HCT116 (cell line): ENCODE data around the gene MYCBP2. TPM values are rescaled to one million over a fixed set of nuclear protein-coding genes. Genes with fewer than 3 reads are reported as not detected.

Experiments used
- ATAC-seq: fragments of 200-7000 bp; cut with Tn5 transposase; 2 replicates; pipeline ENCODE4 v1.9.1; 2020; ENCODE audit warnings: mild to moderate bottlenecking, moderate library complexity
- BruUV-seq: library from RNA; stranded (reverse); fragments of 400-500 nt; replicated peaks from 2 replicates; lab custom pipeline; 2021; lab: Mats Ljungman, UMichigan
- CTCF ChIA-PET: fragments of 300-600 bp; sonication (Branson Sonifier 250); formaldehyde crosslinking; loops from one replicate; lab custom pipeline; 2021; ENCODE audit warnings: antibody characterized with exemption; lab: Charles Lee
- POLR2A ChIA-PET: fragments of 300-600, 350-600 bp; sonication (Branson Sonifier 250); formaldehyde crosslinking; loops from one replicate; lab custom pipeline; 2021; ENCODE audit warnings: antibody characterized with exemption; lab: Charles Lee
- RAD21 ChIA-PET, 2 experiments: fragments of 300-600 bp; sonication (Branson Sonifier 250); formaldehyde crosslinking; loops; one replicate each; lab custom pipeline; 2023; ENCODE audit warnings: low total read pairs in 2 of 2; ENCODE audit not compliant: uncharacterized antibody in 2 of 2, unreplicated experiment in 2 of 2, low non-redundant PET in 1 of 2; lab: Charles Lee
- DNase-seq: peaks from one replicate; pipeline ENCODE4 v3.0.0-alpha.2; 2010; ENCODE audit warnings: low read depth, low spot score
- H2AFZ ChIP-seq: fragments of 200-600 bp; shearing (Covaris generic), sonication (generic); 2 replicates; pipeline ENCODE4 v1.6.1; 2017; ENCODE audit warnings: low read depth, mixed run types, mixed read lengths, antibody characterized with exemption, low read length; ENCODE audit not compliant: poor library complexity, severe bottlenecking
- H3K27ac ChIP-seq: 2 replicates; pipeline ENCODE4 v1.5.1; 2012; ENCODE audit warnings: low read depth, low read length
- H3K27me3 ChIP-seq: fragments of 200-600 bp; sonication (generic); 2 replicates; pipeline ENCODE4 v1.6.1; 2016; ENCODE audit warnings: mixed run types, low read length, mixed read lengths; ENCODE audit not compliant: insufficient read depth
- H3K36me3 ChIP-seq, 2 experiments: fragments of 200-500 bp in 1 of 2; fragments of 200-600 bp in 1 of 2; sonication (Bioruptor generic) in 1 of 2; sonication (generic) in 1 of 2; 2 replicates each; pipeline versions ENCODE4 v1.5.1 to v1.6.1; 2014 to 2016; ENCODE audit warnings: low read length in 2 of 2, inconsistent platforms in 1 of 2, mixed read lengths in 1 of 2, mixed run types in 1 of 2; ENCODE audit not compliant: insufficient read depth in 2 of 2, control insufficient read depth in 1 of 2
- H3K4me1 ChIP-seq, 2 experiments: fragments of 200-600 bp in 1 of 2; sonication (generic) in 1 of 2; 2 replicates each; pipeline versions ENCODE4 v1.5.1 to v1.6.1; 2012 to 2017; ENCODE audit warnings: low read length in 2 of 2, inconsistent platforms in 1 of 2, mild to moderate bottlenecking in 1 of 2, mixed read lengths in 1 of 2, mixed run types in 1 of 2, moderate library complexity in 1 of 2; ENCODE audit not compliant: insufficient read depth in 2 of 2, control insufficient read depth in 1 of 2
- H3K4me2 ChIP-seq: fragments of 200-600 bp; sonication (generic); 2 replicates; pipeline ENCODE4 v1.6.1; 2017; ENCODE audit warnings: mixed run types, low read length, mixed read lengths
- H3K4me3 ChIP-seq, 2 experiments: fragments of 200-600 bp in 1 of 2; sonication (generic) in 1 of 2; replicated peaks in 1 of 2; 2 replicates each; pipeline ENCODE4 v1.5.1; 2011 to 2016; ENCODE audit warnings: low read length in 2 of 2, control low read depth in 1 of 2, low read depth in 1 of 2, mild to moderate bottlenecking in 1 of 2, mixed read lengths in 1 of 2, mixed run types in 1 of 2
- H3K79me2 ChIP-seq: fragments of 200-600 bp; sonication (generic); 2 replicates; pipeline ENCODE4 v1.6.1; 2017; ENCODE audit warnings: mild to moderate bottlenecking, mixed run types, low read length, moderate library complexity, mixed read lengths; ENCODE audit not compliant: insufficient read depth
- H3K9ac ChIP-seq: fragments of 200-600 bp; sonication (generic); 2 replicates; pipeline ENCODE4 v1.6.1; 2016; ENCODE audit warnings: low read length, mixed read lengths
- H3K9me2 ChIP-seq: fragments of 200-600 bp; sonication (generic), shearing (Covaris generic); 2 replicates; pipeline ENCODE4 v1.6.1; 2017; ENCODE audit warnings: mixed run types, mild to moderate bottlenecking, moderate library complexity; ENCODE audit not compliant: insufficient read depth
- H3K9me3 ChIP-seq, 2 experiments: fragments of 200-500 bp in 1 of 2; fragments of 200-600 bp in 1 of 2; sonication (Bioruptor generic) in 1 of 2; sonication (generic) in 1 of 2; 2 replicates each; pipeline ENCODE4 v1.6.1; 2014 to 2017; ENCODE audit warnings: low read length in 2 of 2, mixed read lengths in 2 of 2, inconsistent platforms in 1 of 2, low read depth in 1 of 2, mild to moderate bottlenecking in 1 of 2, mixed run types in 1 of 2, moderate library complexity in 1 of 2; ENCODE audit not compliant: control insufficient read depth in 1 of 2, insufficient read depth in 1 of 2
- H4K20me1 ChIP-seq: fragments of 200-600 bp; sonication (generic), shearing (Covaris generic); 2 replicates; pipeline ENCODE4 v1.6.1; 2017; ENCODE audit warnings: mixed run types, mild to moderate bottlenecking, moderate library complexity; ENCODE audit not compliant: insufficient read depth
- CBX3 ChIP-seq: IDR thresholded peaks from 2 replicates; pipeline ENCODE4 v1.6.1; 2012; ENCODE audit warnings: low read depth
- CTCF ChIP-seq, 3 experiments: fragments of 200-600 bp in 1 of 3; sonication (generic) in 1 of 3; IDR thresholded peaks in 2 of 3; conservative IDR thresholded peaks in 1 of 3; 2 replicates each; pipeline ENCODE4 v1.5.1; 2012 to 2017; ENCODE audit warnings: low read depth in 2 of 3, low read length in 2 of 3, antibody characterized with exemption in 1 of 3, borderline replicate concordance in 1 of 3, control low read depth in 1 of 3, mild to moderate bottlenecking in 1 of 3, mixed read lengths in 1 of 3, mixed run types in 1 of 3, moderate library complexity in 1 of 3; ENCODE audit not compliant: insufficient read depth in 1 of 3
- EGR1 ChIP-seq: IDR thresholded peaks from 2 replicates; pipeline ENCODE4 v1.6.1; 2012; ENCODE audit warnings: low read depth
- ELF1 ChIP-seq: IDR thresholded peaks from 2 replicates; pipeline ENCODE4 v1.6.1; 2012; ENCODE audit warnings: low read depth, borderline replicate concordance
- EZH2phosphoT487 ChIP-seq: fragments of 200-600 bp; IDR thresholded peaks from 2 replicates; pipeline ENCODE4 v1.6.1; 2018; ENCODE audit warnings: antibody characterized with exemption, borderline replicate concordance
- FOSL1 ChIP-seq: IDR thresholded peaks from 2 replicates; pipeline ENCODE4 v1.6.1; 2012; ENCODE audit warnings: low read depth
- JUND ChIP-seq: IDR thresholded peaks from 2 replicates; pipeline ENCODE4 v1.6.1; 2012
- MAX ChIP-seq: IDR thresholded peaks from 2 replicates; pipeline ENCODE4 v1.6.1; 2012
- POLR2AphosphoS5 ChIP-seq: IDR thresholded peaks from 2 replicates; pipeline ENCODE4 v1.6.1; 2011; ENCODE audit warnings: mild to moderate bottlenecking, low read depth, low read length, moderate library complexity
- RAD21 ChIP-seq: IDR thresholded peaks from 2 replicates; pipeline ENCODE4 v1.6.1; 2012; ENCODE audit warnings: low read depth, mild to moderate bottlenecking
- REST ChIP-seq: IDR thresholded peaks from 2 replicates; pipeline ENCODE4 v1.6.1; 2012; ENCODE audit warnings: low read depth
- SIN3A ChIP-seq: IDR thresholded peaks from 2 replicates; pipeline ENCODE4 v1.6.1; 2012; ENCODE audit warnings: low read depth
- SP1 ChIP-seq: IDR thresholded peaks from 2 replicates; pipeline ENCODE4 v1.6.1; 2012; ENCODE audit warnings: low read depth
- SRF ChIP-seq: IDR thresholded peaks from 2 replicates; pipeline ENCODE4 v1.6.1; 2012; ENCODE audit warnings: low read depth
- TCF7L2 ChIP-seq: IDR thresholded peaks from 2 replicates; pipeline ENCODE4 v1.7.0; 2011; ENCODE audit warnings: borderline replicate concordance, inconsistent platforms; ENCODE audit not compliant: insufficient read depth, insufficient read length; ENCODE audit errors: extremely low read depth
- YY1 ChIP-seq: IDR thresholded peaks from 2 replicates; pipeline ENCODE4 v1.6.1; 2011; ENCODE audit warnings: low read length, low read depth, moderate library complexity, mild to moderate bottlenecking; ENCODE audit not compliant: insufficient replicate concordance; ENCODE audit errors: extremely low read depth
- ZBTB33 ChIP-seq: IDR thresholded peaks from 2 replicates; pipeline ENCODE4 v1.6.1; 2011; ENCODE audit warnings: mild to moderate bottlenecking, low read length, moderate library complexity; ENCODE audit not compliant: insufficient replicate concordance; ENCODE audit errors: extremely low read depth
- ZFX ChIP-seq: fragments of 450-650 bp; IDR thresholded peaks from 2 replicates; pipeline ENCODE4 v1.6.1; 2017
- intact Hi-C: fragments of 100-400 bp; cut with micrococcal nuclease; formaldehyde crosslinking; loops from 2 replicates; pipeline ENCODE4 v1.10.0; 2022
- total RNA-seq: library from RNA; stranded (reverse); gene quantifications from one replicate; pipeline ENCODE4 v1.2.1, GENCODE V29; 2021; ENCODE audit not compliant: unreplicated experiment

The MYCBP2 gene
- total RNA-seq, 1 experiment from 2014 or later, result 48.5 TPM

- Histone ChIP-seq H3K9me3 (no peaks in the 10 kb centered on the region), H3K36me3 (0 out of 4 replicates have a peak, but pooled peaks cover 0 to 2% of the 10 kb centered on the region in 2 experiments), H4K20me1 (no peaks in the 10 kb centered on the region), H3K9ac (no peak overlapping the region), H3K27me3 (no peaks in the 10 kb centered on the region), H3K4me1 (no peaks in the 10 kb centered on the region), H3K9me2 (no peaks in the 10 kb centered on the region), H3K79me2 (no peaks in the 10 kb centered on the region), H3K27ac (no peak overlapping the region), H2AFZ (no peak overlapping the region), H3K4me2 (no peak overlapping the region), H3K4me3 (no peak overlapping the region)
- CTCF ChIA-PET, result no interaction called here
- DNase-seq (no peak), ATAC-seq (no peak)
- POLR2A ChIA-PET, result no interaction called here
- no TSS peak for BruUV-seq
- no peak for TF ChIP-seq CTCF (IDR thresholded peaks at IDR 0.05 in 2 of 3, conservative IDR thresholded peaks at IDR 0.05 in 1 of 3; ENCODE audit: borderline replicate concordance in 1 of 3, insufficient read depth in 1 of 3, low read depth in 2 of 3, low read length in 2 of 3)
- TF ChIP-seq TCF7L2, result no peak
- TF ChIP-seq EZH2phosphoT487, result no peak
- TF ChIP-seq EGR1, result no peak
- TF ChIP-seq RAD21, result no peak
- TF ChIP-seq FOSL1, result no peak
- no peak for TF ChIP-seq SP1
- no peak for TF ChIP-seq REST
- TF ChIP-seq MAX, result no peak
- no peak for TF ChIP-seq ELF1
- no peak for TF ChIP-seq CBX3
- TF ChIP-seq ZBTB33, result no peak
- TF ChIP-seq JUND, result no peak
- no peak for TF ChIP-seq SIN3A
- no peak for TF ChIP-seq POLR2AphosphoS5
- no peak for TF ChIP-seq SRF
- TF ChIP-seq ZFX, result no peak
- no peak for TF ChIP-seq YY1
- RAD21 ChIA-PET, result no interaction called here
- intact Hi-C loops, result no loop called here
Measured at GRCh38 chr13:77040076-77040475, 286.8 kb downstream of the MYCBP2 start.
